NCI-H510A treated with DMSO at 0.1 percent for 48 hours (cell line): ENCODE results near the gene AMOTL1.

Experiments
- DNase-seq: peaks from one replicate; lab custom pipeline; 2025; lab: John Stamatoyannopoulos, UW

The AMOTL1 gene

DNA sequence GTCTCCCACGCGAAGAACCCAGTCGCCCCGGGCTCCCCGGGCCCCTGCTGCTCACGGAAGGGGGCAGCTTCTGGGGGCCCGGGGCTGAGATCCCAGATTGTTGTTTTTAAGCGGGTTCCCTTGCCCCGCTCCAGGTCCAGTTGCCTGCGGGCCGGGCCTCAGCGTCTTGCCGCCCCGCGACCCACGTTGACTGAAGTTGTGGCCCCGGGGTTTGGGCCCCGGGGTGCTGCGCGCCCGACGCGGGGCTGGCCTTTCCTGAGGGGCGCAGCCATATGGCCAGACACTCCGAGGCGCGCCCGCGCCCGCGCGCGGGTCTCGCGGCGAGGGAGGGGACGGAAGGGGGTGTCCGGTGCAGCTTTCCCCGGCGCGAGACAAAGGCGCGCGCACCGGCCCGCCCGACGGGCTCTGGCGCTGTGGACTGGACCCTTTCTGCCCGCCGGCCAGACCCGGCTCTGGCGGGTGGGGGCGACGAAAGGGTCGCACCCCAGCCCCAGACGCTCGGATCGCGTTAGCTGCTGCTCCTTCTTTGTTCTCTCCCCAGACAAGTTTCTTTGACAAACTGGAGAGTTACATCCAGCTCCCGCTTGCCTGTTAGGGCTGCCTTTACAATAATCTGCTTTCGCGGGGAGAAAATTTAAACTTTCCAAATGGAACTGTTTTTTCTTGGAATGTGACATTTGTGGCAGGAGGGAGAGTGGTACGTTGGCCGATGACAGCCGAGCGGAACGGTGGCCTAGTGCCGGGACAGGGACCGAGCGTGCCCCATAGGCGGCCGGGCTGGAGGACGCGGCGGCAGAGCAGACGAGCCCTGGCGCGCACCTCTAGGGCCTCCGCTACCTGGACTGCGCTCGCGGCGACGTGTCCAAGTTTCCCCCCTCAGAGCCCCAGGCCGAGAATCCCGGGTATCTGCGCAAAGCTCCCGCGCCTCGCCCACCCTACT lies 716 bp downstream of the AMOTL1 start:
- peak; percentile 54 for DNase-seq

DNA sequence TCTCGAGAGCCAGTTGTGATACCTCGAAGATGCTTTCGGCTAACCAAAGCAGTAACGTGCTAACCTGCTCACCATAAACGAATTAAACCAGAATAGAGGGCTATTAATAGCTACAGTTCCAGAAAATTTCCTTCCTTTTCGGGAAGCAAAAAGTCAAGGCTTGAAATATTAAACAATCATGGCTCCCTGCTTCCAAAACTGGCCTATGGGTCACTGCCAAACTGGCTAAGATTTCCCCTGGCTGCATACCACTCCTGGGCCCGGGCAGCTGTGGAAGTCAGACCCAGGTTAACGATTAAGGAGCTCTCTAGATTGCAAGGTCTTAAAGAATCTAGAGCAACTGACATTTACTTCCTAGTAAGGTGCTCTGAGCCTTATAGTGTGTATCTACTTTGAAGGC lies 1.7 kb downstream of the AMOTL1 start:
- no peak for DNase-seq

DNA sequence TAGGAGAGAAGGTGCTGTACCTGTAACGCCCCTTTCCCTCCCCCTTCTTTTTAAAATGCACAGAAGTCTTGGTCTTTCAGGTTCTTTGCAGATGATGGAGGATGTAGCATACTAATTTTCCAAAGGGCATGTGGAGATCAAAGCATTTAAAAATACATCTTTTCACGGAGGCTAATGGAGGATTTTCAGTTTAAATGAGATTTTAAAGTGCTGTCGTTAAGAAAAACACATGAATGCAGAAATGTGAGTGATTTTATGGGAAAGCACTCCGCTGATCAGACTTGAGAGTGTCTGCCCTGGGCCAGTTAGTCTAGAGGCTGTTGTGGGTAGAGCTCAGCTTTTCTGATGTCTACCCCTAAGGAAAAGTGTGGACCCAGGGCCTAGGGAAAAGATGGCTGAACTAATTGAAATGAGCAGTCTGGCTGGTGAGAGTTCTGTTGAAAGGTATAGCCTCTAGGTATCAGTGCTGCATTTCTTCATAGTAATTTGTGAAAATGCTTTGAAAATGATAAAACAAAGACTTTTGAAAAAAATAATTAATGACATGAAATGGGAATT lies 2.5 kb downstream of the AMOTL1 start:
- no peak for DNase-seq

DNA sequence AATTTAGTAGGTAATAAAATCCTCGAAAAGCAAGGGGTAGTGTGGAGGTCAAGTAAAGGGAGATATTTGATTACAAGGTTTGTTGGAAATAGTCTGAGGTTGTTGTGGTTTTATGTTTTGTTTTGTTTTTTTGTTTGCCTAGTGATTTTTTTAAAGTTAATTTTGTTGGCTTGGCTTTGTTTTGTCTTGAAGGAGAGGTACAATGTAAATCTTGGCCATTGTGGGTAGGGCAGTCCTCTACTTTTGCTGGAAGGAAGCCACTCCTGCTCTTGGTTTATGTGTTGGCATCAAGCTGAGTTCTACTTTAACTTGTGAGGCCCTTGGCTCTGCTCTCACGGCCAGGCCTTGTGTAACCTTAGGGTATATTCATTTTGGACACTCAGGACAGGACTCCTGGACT lies 3.2 kb downstream of the AMOTL1 start:
- DNase-seq: no peak

DNA sequence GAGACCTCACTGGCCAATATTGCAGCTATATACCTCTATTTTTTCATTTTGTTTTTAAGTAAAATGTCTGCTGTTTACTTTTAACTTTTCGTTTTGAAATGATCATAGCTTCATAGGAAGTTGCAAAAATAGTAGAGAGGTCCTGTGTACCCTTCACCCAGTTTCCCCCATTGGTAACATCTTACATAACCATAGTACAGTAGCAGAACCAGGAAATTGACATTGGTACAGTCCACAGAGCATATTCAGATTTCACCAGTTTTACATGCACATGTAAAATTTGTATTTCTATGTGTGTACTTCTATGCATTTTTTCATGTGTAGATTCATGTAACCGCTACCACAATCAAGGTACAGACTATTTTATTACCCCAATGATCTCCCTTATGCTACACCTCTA lies 3.8 kb downstream of the AMOTL1 start:
- no peak for DNase-seq

DNA sequence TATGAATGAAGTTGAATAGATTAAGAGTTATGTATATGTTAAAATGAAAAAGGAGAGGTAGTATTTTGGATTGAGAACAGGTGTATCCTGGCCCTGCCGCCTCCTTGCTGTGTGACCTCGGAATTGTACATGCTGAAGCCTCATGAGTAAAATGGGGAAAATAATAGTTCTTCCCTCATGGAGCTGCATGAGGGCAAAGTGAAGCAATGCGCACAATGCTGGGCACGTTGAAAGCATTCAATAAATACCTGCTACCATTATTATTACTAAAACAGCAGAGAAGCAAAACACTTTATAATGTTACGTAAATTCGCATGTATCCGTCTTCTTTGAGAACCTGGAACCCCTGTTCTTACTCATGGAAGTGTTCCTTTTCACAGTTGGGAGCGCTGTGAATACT lies 5.7 kb downstream of the AMOTL1 start:
- DNase-seq: no peak

DNA sequence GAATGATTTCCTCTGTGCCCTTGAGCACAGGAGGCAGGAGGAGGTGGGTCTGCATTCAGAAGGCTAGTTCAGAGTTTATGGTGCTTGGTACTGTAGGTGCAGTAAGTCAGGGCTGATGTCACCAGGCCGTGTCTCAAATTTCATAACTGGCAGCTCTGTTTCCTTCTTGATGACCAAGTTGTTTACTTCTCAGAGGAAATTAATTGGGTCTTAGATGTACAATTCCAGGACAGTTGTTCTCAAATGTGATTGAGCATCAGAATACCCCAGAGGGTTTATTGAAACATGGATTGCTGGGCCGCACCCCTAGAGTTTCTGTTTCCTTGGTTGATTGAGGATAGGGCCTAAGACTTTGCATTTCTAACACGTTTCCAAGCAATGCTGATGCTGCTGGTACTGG lies 6.2 kb downstream of the AMOTL1 start:
- DNase-seq: peak; percentile 57

DNA sequence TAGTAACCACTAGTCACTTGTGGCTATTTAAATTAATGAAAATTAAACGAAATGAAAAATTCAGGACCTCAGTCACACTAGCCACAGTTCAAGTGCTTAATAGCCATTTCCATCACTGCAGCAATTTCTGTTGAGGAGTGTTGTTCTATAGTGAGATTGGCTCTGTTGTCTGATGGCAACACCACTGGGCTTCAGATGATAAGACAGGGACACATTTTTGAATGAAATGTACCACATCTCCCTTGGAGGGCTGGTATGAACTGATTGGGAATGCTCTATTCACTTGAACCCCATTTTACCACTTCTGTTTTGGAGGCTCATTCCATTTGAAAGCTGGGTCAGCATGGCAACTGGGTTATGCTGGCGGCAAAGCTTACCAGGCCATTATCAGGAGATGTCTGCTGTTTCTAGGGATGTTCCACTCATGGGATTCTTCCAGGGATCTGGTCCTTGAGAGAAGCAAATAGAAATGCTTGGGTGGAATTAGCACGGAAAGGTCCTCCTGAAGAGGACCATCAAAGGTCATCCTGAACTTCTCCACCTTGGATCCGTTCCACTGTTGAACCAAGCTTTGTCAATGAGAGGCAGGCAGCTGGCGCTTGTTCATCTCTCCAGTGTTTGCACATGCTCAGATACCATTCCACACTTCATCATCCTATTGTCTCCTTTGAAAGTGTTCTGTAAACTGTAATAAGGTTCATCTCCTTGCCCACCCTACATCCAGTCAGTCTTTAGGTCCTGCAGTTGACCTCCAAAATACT lies 7.6 kb downstream of the AMOTL1 start:
- DNase-seq: peak; percentile 89

DNA sequence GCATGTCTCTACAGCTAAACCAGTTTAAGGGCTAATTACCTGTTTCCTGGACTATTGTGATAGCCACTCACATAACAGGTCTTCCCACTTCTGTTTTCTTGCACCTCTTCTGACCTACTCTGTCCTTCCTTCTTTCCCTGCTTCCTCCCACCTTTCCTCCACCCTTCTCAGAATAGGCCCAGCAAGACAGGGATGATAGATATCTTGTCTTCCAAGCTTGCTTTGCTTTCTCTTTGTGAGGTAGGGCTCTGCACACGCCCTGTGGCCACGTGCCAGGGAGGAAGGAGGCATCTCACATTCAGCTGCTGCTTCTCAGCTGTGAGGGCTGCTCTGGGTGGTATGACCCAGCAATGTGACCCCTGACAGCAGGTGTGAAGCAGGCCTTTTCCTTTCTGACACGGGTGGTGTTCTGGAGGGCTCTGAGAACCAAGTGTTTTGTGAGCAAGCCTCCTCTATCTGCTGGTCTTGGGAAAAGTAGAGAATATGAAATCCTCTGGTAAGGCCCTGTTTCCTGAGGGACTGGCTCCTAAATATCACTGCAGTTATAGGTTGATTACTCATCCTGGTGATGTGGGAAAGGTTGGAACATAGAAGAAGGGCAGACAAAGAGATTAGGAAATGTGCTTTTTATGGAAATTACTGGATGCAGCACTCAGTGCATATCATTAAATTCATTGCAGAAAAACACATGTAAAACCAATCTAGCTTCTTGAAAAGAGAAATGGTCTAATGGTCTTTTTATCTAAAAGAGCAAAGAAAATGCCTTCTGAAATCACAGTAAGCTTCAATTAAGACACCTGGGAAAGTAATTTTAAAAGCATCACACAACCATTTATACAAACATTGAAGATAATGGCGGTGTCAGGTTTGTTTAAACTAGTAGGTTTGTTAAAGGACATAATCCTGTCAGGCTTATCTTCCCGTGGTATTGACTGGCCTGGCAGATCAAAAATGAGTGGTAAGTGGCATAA lies 8.5 kb downstream of the AMOTL1 start:
- DNase-seq: peak; percentile 89

DNA sequence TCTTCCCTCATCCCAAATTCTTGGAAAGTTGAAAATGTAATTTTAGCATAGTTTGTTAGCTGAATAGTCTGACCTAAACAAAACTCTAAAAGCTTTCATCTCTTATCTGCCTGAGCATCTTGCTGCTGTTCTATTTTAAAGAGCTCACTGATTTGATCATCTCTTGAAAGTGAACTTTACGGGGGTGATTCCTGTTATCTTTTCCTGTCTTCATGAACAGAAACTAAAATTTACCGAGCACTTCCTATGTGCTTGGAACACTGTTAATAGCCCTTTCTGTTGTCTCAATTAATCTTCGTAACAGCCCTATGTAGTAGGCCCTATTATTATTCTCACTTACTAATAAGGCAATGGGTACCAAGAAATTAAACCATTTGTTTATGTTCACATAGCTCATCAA lies 12.3 kb downstream of the AMOTL1 start:
- no peak for DNase-seq

DNA sequence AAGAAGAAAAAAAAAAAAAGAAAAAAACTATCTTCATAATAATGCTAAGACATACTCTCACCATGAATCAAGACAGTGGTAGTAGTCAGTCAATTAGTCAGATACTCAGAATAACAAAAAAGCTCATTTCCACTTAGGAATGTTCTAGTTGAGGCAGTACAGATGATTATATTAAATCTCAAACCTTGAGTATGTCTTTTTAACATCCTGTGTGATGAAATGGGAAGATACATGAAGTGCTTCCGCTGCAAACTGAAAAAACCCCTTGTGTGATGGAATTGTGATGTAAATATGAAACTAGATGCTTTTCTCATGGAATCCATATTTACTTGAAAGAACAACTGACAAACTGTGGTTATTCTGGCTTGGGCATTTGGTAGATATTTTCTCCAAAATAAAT lies 13.7 kb downstream of the AMOTL1 start:
- no peak for DNase-seq

DNA sequence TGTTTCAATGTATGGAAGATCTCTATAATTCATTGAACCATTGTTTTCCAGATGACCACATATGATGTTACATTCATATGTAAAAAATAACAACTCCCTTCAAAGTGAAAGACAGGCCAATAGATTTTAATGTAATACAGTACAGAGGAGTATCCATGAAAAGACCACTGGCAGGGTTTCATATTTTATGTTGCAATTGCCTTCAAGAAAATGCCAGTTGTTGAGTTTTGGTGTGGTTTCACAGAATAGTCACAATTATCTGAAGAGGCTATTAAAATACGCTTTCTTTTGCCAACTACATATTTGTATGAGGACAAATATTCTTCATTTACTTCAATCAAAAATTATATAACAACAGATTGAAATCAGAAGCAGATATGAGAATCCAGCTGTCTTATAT lies 14.3 kb downstream of the AMOTL1 start:
- no peak for DNase-seq

DNA sequence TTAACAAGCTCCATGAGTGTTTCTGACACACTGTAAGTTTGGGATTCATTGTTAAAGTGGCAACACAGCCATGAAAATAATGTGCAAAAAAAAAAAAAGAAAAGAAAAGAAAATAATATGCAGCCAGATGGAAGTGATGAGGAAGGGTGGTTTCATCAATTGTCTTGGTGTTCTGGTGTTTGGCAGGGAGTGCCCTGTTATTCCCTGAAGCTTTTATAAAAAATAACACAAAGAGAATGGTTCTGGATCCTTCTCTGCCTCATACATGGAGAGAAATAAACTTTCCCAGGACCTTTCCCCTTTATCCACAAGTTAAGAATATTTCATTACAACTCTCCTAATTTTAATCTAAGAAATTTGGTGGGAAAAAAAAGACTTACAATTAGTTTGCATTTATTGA lies 16.7 kb downstream of the AMOTL1 start:
- DNase-seq: no peak

DNA sequence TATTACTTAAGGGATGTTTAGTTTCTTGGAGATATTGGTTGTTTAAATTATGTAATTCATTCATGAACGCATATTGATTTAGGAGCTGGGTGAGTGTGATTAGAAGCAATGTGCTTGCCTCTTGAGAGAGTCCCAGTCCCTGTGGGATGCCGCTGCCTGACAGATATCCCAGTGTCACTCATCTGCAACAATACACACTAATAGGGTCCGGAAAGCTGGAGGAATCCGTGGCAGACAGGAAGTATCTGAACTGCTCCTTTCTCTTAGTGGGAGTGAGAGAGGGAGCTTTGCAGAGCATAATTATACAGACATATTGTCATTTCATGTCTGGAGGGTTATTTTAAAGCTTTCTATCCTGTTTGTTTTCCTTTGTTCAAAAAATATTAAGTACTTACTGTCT lies 17.4 kb downstream of the AMOTL1 start:
- DNase-seq: no peak

DNA sequence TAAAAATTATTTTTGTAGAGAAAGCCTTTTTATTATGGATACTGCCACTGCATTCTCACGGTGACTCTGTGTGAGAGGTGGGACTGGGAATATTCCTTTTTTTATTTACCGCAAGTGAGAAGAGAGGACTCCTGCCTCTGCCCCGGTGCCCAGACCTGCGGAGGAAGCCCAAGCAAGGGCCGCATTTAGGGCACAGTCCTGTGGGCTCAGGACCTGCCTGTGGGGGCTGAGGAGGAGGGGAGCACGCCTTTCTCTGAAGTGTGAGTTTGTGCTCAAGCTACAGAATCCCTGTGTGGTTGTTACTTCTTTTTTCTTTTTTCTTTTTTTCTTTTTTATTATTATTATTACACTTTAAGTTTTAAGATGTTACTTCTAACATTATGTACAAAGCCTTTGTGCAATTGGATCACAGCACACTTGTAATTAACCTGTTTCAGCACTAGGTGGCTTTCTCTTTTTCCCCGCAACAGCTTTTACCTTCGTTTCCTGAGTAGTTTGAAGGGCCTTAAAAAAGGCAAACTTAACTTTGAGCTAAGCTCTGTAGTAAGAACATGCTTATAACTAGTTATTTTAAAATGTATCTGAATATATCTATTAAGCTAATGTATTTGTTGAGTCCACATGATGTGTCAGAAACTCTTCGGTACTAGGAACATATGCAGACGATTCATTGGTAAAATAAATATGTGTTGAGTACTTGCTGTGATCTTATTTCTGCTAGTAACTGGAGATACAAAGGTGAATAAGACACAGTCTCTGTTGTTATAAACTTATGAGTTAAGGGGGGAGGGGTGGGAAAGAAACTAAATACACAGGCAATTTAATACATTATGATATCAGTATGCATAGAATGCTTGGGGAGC lies 18.3 kb downstream of the AMOTL1 start:
- peak; percentile 44 for DNase-seq

DNA sequence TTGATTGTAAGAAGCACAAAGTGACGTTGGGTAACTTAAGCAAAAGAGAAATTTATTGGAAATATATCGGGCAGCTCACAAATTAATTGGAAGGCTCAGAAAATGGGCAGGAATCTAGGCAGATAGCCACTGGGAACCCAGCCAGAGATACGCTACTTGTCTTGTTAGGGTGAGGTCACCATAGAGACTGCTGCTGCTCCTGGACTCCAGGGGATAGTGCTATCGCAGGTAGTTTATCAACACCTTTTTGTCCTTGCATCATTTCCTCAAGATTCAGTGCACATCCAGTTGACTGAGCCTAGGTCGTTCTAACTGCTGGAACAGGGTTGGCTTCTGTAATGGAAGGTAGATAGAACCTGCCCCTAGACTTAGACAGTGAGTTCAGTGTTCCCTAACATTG lies 19.6 kb downstream of the AMOTL1 start:
- DNase-seq: no peak

DNA sequence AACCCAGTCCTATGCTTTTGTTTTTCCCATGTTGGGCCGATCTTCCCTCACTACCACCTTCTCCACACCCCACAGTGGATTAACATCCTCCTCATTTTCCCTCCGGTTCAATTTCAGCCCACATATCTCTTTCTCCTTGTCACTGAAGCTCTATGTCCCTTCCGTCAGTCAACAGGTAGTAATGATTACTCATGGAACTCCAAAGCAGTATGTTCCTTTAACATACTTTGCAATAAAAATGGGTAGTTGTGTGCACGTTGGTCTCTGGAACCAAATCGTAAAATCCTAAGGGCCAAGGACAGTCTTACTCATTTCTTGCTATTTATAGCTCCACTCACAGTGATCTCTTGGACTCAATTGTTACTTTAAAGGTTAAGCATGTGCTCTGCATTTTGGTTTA lies 20.2 kb downstream of the AMOTL1 start:
- no peak for DNase-seq

DNA sequence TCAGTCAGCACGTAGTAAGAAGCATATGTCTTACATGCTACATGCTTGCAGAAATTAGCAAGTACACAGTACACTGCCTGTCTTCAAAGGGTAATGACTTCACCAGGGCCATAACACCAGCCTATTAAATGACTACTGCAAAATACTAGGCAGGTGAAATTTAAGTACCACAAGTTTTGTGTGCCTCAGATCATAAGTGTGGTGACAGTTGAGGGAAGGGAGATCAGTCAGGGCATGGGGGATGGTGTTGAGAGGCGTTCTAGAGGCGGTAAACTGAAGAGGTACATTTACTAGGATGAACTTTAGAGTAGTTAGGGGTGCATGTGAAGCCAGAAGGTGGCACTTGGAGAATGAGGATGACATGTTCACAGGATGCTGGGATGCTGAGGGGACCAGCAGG lies 22.0 kb downstream of the AMOTL1 start:
- DNase-seq: no peak

DNA sequence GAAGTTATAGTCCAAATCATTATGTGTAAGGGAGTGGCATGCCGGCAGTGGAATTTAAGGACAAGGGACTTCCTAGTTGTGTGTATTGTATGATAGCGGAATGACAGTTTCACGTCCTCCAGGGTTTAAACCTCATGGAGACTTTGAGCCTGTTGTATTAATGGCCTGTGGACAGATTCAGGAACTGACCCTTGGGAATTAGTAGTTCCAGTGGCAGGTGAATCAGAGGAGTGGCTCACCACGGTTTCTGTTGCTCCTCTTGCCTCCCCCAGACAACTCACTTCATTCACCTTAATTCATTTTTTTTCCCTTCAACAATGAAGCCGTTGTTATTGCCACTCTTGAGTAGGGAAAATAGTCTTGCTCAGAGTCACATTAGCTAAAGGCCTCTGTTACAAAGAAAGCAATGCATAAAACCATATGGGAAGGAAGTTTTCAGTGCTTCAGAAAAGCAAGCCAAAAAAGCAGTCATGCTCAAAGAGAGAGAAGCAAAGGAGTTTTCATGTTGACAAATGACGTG lies 22.6 kb downstream of the AMOTL1 start:
- no peak for DNase-seq

DNA sequence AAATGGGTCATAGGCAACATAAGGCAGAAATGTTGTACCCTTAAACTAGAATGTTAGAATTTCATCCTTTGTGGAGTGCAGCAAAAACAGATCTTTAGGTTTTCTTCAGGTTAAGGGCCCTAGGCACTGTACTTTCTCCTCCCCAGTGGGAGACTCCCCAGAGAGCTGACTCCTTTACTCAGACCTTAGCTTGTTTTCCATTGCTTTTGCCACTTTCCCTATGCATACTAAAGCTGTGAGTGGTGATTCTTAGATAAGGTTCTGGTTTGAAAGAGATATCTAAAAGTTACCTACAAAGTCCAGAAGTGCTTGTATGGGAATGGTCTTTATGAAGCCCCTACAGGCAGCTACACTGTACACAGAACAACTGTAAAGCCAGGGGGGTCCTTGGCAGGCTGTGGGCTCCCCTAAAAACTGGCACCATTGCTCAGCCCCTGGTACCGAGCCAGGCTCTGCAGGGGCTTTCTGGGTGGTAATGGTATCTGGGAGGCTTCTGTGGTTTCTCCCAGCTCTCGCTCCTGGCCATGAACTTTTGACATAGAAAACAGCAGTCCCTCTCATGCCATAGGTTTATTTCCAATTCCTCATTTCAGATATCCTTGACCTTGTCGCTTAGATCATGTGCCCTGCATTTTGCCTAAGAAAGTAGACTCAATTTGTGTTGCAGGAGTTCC lies 23.2 kb downstream of the AMOTL1 start:
- DNase-seq: no peak
